Endothelial cell of umbilical vein (primary cell): Measurements from ENCODE around the gene P2RY6. TPM values are rescaled to one million over a fixed set of nuclear protein-coding genes. Genes with fewer than 3 reads are reported as not detected.

Source experiments
- BruUV-seq: library from RNA; stranded (reverse); fragments of 400-500 nt; replicated peaks from 2 replicates; lab custom pipeline; 2021; lab: Mats Ljungman, UMichigan
- CTCF ChIA-PET: fragments of 300-600, 350-600 bp; sonication (Branson Sonifier 250); formaldehyde crosslinking; loops from one replicate; lab custom pipeline; 2021; ENCODE audit warnings: antibody characterized with exemption, inconsistent platforms; lab: Charles Lee
- POLR2A ChIA-PET: fragments of 300-600, 350-600 bp; sonication (Branson Sonifier 250); formaldehyde crosslinking; loops from one replicate; lab custom pipeline; 2021; ENCODE audit warnings: antibody characterized with exemption, inconsistent platforms; lab: Charles Lee
- DNase-seq: peaks from one replicate; pipeline ENCODE4 v3.0.0-alpha.2; 2011; ENCODE audit warnings: low read depth, low spot score
- FAIRE-seq: peaks from 2 replicates; lab custom pipeline; 2011; peaks lifted over from hg19 to GRCh38; lab: Jason Lieb, UNC
- H2AFZ ChIP-seq: 2 replicates; pipeline ENCODE4 v1.6.0; 2012; ENCODE audit warnings: low read depth, low read length, control low read depth, inconsistent platforms
- H3K27ac ChIP-seq: 2 replicates; pipeline ENCODE4 v1.5.1; 2011; ENCODE audit warnings: low read depth, mild to moderate bottlenecking, control low read depth, low read length, moderate library complexity; ENCODE audit not compliant: insufficient read depth
- H3K27me3 ChIP-seq, 2 experiments: 2 replicates each; pipeline versions ENCODE4 v1.6.0 to v1.6.1; 2011; ENCODE audit warnings: low read length in 2 of 2, mixed read lengths in 1 of 2; ENCODE audit not compliant: control insufficient read depth in 2 of 2, insufficient read depth in 2 of 2
- H3K36me3 ChIP-seq, 2 experiments: 2 replicates in 1 of 2; 3 replicates in 1 of 2; pipeline ENCODE4 v1.5.1; 2011; ENCODE audit warnings: low read length in 2 of 2, mild to moderate bottlenecking in 1 of 2, moderate library complexity in 1 of 2; ENCODE audit not compliant: control insufficient read depth in 2 of 2, insufficient read depth in 2 of 2; ENCODE audit errors: extremely low read depth in 1 of 2
- H3K4me1 ChIP-seq: 3 replicates; pipeline ENCODE4 v1.5.1; 2011; ENCODE audit warnings: mild to moderate bottlenecking, low read length; ENCODE audit not compliant: control insufficient read depth, insufficient read depth; ENCODE audit errors: extremely low read depth
- H3K4me2 ChIP-seq: 2 replicates; pipeline ENCODE4 v1.6.1; 2011; ENCODE audit warnings: low read length, control low read depth, mixed read lengths; ENCODE audit not compliant: insufficient read depth
- H3K4me3 ChIP-seq, 3 experiments: fragments of 200-600 bp in 1 of 3; sonication (generic), shearing (Covaris generic) in 1 of 3; replicated peaks in 1 of 3; 2 replicates each; pipeline ENCODE4 v1.5.1; 2011 to 2016; ENCODE audit warnings: control low read depth in 3 of 3, low read length in 3 of 3, mild to moderate bottlenecking in 2 of 3, inconsistent platforms in 1 of 3, low read depth in 1 of 3, moderate library complexity in 1 of 3; ENCODE audit not compliant: insufficient read depth in 1 of 3
- H3K79me2 ChIP-seq: 2 replicates; pipeline ENCODE4 v1.6.0; 2012; ENCODE audit warnings: low read length, inconsistent platforms; ENCODE audit not compliant: control insufficient read depth, insufficient read depth
- H3K9ac ChIP-seq: replicated peaks from 2 replicates; pipeline ENCODE3; 2011; ENCODE audit warnings: low read length, control low read depth; ENCODE audit not compliant: insufficient read depth; ENCODE audit errors: extremely low read depth
- H3K9me1 ChIP-seq: replicated peaks from 3 replicates; pipeline ENCODE4 v1.6.0; 2011; ENCODE audit warnings: mild to moderate bottlenecking, low read length; ENCODE audit not compliant: control insufficient read depth, insufficient read depth; ENCODE audit errors: extremely low read depth
- H3K9me3 ChIP-seq: replicated peaks from 2 replicates; pipeline ENCODE4 v1.5.1; 2012; ENCODE audit warnings: low read length, inconsistent platforms; ENCODE audit not compliant: control insufficient read depth, insufficient read depth
- H4K20me1 ChIP-seq: replicated peaks from 2 replicates; pipeline ENCODE3; 2011; ENCODE audit warnings: mild to moderate bottlenecking, low read length; ENCODE audit not compliant: control insufficient read depth, insufficient read depth; ENCODE audit errors: extremely low read depth
- CTCF ChIP-seq, 2 donors: IDR thresholded peaks; 1 replicate in 1 of 2; 2 replicates in 1 of 2; pipeline ENCODE4 v1.5.1; 2011; ENCODE audit warnings: low read length in 2 of 2, mild to moderate bottlenecking in 2 of 2, moderate library complexity in 2 of 2, control low read depth in 1 of 2, inconsistent platforms in 1 of 2, low read depth in 1 of 2; ENCODE audit not compliant: insufficient read depth in 1 of 2; ENCODE audit errors: extremely low read depth in 1 of 2
- EZH2 ChIP-seq: IDR thresholded peaks from 2 replicates; pipeline ENCODE4 v1.6.1; 2012; ENCODE audit warnings: borderline replicate concordance, low read depth, mild to moderate bottlenecking, moderate library complexity, low read length, inconsistent platforms; ENCODE audit not compliant: severe bottlenecking
- FOS ChIP-seq: IDR thresholded peaks from 2 replicates; pipeline ENCODE4 v1.6.1; 2011; ENCODE audit warnings: mild to moderate bottlenecking, low read length, moderate library complexity, borderline replicate concordance; ENCODE audit not compliant: insufficient read depth
- GATA2 ChIP-seq: IDR thresholded peaks from 2 replicates; pipeline ENCODE4 v1.7.0; 2011; ENCODE audit warnings: low read depth, mild to moderate bottlenecking, moderate library complexity, mixed read lengths, low read length; ENCODE audit not compliant: insufficient read length, insufficient read depth
- JUN ChIP-seq: IDR thresholded peaks from 2 replicates; pipeline ENCODE4 v1.6.1; 2011; ENCODE audit warnings: borderline replicate concordance, low read depth; ENCODE audit not compliant: insufficient read length, insufficient read depth
- MAX ChIP-seq: IDR thresholded peaks from 2 replicates; pipeline ENCODE4 v1.6.1; 2011; ENCODE audit not compliant: insufficient read depth, insufficient read length
- MYC ChIP-seq: IDR thresholded peaks from one replicate; pipeline ENCODE4 v1.6.1; 2011; ENCODE audit warnings: mild to moderate bottlenecking, low read depth, low read length
- POLR2A ChIP-seq: IDR thresholded peaks from 2 replicates; pipeline ENCODE4 v1.6.1; 2012; ENCODE audit warnings: low read depth, mild to moderate bottlenecking, control low read depth, low read length
- POLR2AphosphoS5 ChIP-seq: IDR thresholded peaks from 2 replicates; pipeline ENCODE4 v1.6.1; 2012; ENCODE audit warnings: low read depth, mild to moderate bottlenecking, control low read depth, low read length, moderate library complexity; ENCODE audit not compliant: insufficient read depth
- dilution Hi-C: fragments of 300-500 bp; cut with MboI; formaldehyde crosslinking; loops from one replicate; pipeline ENCODE4 v1.15.0; 2019; ENCODE audit warnings: low sequenced_read_pairs; ENCODE audit not compliant: extremely low pct_ligation_motif_present
- intact Hi-C: fragments of 100-400 bp; cut with micrococcal nuclease; formaldehyde crosslinking; loops from one replicate; pipeline ENCODE4 v1.10.0; 2022
- polyA plus RNA-seq, 4 experiments: library from polyadenylated mRNA; depleted of rRNA in 3 of 4; stranded (reverse) in 3 of 4; unstranded in 1 of 4; fragments of >200 nt; gene quantifications; 2 replicates each; pipeline versions ENCODE4 v1.2.1 to v1.2.3, GENCODE V29; 2011 to 2012; ENCODE audit warnings: missing spikeins in 1 of 4
- total RNA-seq: library from RNA; stranded (reverse); gene quantifications from 2 replicates; pipeline ENCODE4 v1.2.3, GENCODE V29; 2021

P2RY6 gene
- total and polyA plus RNA-seq, 2 donors (not counting 3 experiments of a cell fraction or from before 2014, with no cell fraction given) = 0.47 TPM; not detected in 1

GRCh38 chr11:73259406-73260126, 12.6 kb upstream of the P2RY6 start:
- no TSS peak for BruUV-seq
- no peak overlapping the region for H3K9ac ChIP-seq
- TF ChIP-seq MAX = no peak
- no peak for TF ChIP-seq GATA2
- TF ChIP-seq JUN = no peak
- no peak for TF ChIP-seq POLR2A
- TF ChIP-seq FOS = no peak
- TF ChIP-seq EZH2 = no peak
- TF ChIP-seq POLR2AphosphoS5 = no peak
- TF ChIP-seq CTCF (IDR thresholded peaks at IDR 0.05; ENCODE audit: extremely low read depth in 1 of 2, insufficient read depth in 1 of 2, low read depth in 1 of 2, low read length in 2 of 2) = no peak
- no peak for TF ChIP-seq MYC
- no peaks in the 10 kb centered on the region for H3K9me1 ChIP-seq
- no peaks in the 10 kb centered on the region for H4K20me1 ChIP-seq
- no peak overlapping the region for H3K4me3 ChIP-seq
- H3K27ac ChIP-seq = no peak overlapping the region
- H3K4me2 ChIP-seq = no peak overlapping the region
- ChIA-PET POLR2A (no interaction called here), CTCF (interaction anchor here (0.9 kb wide), 1 partner anchor 11 kb away, joined by 3 read pairs; no protein-coding TSS in a partner anchor)
- intact Hi-C loops (no loop called here), dilution Hi-C loops (no loop called here)
- H3K36me3 ChIP-seq = no peaks in the 10 kb centered on the region
- no peaks in the 10 kb centered on the region for H3K9me3 ChIP-seq
- DNase-seq (no peak), FAIRE-seq (no peak)
- no peaks in the 10 kb centered on the region for H3K79me2 ChIP-seq
- H3K4me1 ChIP-seq = peaks cover 6% of the 10 kb centered on the region
- H3K27me3 ChIP-seq = peaks cover 6 to 18% of the 10 kb centered on the region in 2 experiments
- H2AFZ ChIP-seq = no peak overlapping the region
